ENCODE data around the gene FOXP1. TPM values are rescaled to one million over a fixed set of nuclear protein-coding genes. Genes with fewer than 3 reads are reported as not detected.

The FOXP1 gene
- total and polyA plus RNA-seq, 9 of the 15 experiments (the other 6 are each of a cell fraction or from before 2014, with no cell fraction given) = 7.7 to 34.5 (median 13.7) TPM

GRCh38 chr3:71444028-71444860 is 139.3 kb downstream of the FOXP1 start:
- WGBS (ENCODE audit: insufficient coverage, low coverage, missing lambda C conversion rate) = 55% methylated on average over 14 of the region's 17 CpGs
- FAIRE-seq = no peak
- peak; percentile 46; the same call in 1 of the 2 replicates for TF ChIP-seq GABPA (tag; conservative IDR thresholded peaks at IDR 0.05; ENCODE audit: low read depth)
- no peak for TF ChIP-seq AFF4 (CRISPR knock-in tag; IDR thresholded peaks at IDR 0.05)
- no peak for TF ChIP-seq SIRT6 (IDR thresholded peaks at IDR 0.05; ENCODE audit: low read depth, low read length)
- peak; percentile 23; the same call in 1 of the 2 replicates for TF ChIP-seq ZBTB17 (CRISPR knock-in tag; IDR thresholded peaks at IDR 0.05)
- TF ChIP-seq SIN3B (IDR thresholded peaks at IDR 0.05; ENCODE audit: low read depth) = no peak
- no peak for TF ChIP-seq VEZF1 (CRISPR knock-in tag; IDR thresholded peaks at IDR 0.05)
- TF ChIP-seq ZKSCAN1 (IDR thresholded peaks at IDR 0.05; ENCODE audit: low read depth, low read length) = no peak
- TF ChIP-seq PHTF2 (CRISPR knock-in tag; IDR thresholded peaks at IDR 0.05) = no peak
- no peak for TF ChIP-seq TCF7 (IDR thresholded peaks at IDR 0.05; ENCODE audit: borderline replicate concordance)
- no peak for TF ChIP-seq XRCC4 (IDR thresholded peaks at IDR 0.05; ENCODE audit: extremely low read depth, insufficient read depth, insufficient read length)
- TF ChIP-seq PPARD (CRISPR knock-in tag; IDR thresholded peaks at IDR 0.05) = no peak
- no peak for TF ChIP-seq ZNF3 (CRISPR knock-in tag; IDR thresholded peaks at IDR 0.05)
- TF ChIP-seq GATA2 (CRISPR knock-in tag; IDR thresholded peaks at IDR 0.05) = peak; percentile 25; the same call in 1 of the 2 replicates
- TF ChIP-seq SUPT5H (IDR thresholded peaks at IDR 0.05) = no peak
- no peak for TF ChIP-seq ZNF165 (CRISPR knock-in tag; IDR thresholded peaks at IDR 0.05; ENCODE audit: borderline replicate concordance)
- no peak for TF ChIP-seq ZNF644 (tag; IDR thresholded peaks at IDR 0.05; ENCODE audit: low read depth)

More at GRCh38 chr3:71444028-71444860, 139.3 kb downstream of the FOXP1 start:
- POLR2A ChIA-PET = interaction anchor here (0.7 kb wide), 1 partner anchor 228 kb away, joined by 3 read pairs; no protein-coding TSS in a partner anchor
- Histone ChIP-seq H3K4me2 (ENCODE audit: insufficient read depth, low read length) (no peak overlapping the region), H2AFZ (ENCODE audit: low read depth, low read length) (peak overlapping the region; percentile 1; the same call in 1 of the 2 replicates), H3K4me3 (no peak overlapping the region), H4K20me1 (replicated peaks; ENCODE audit: control insufficient read depth, insufficient read depth, low read length) (no peaks in the 10 kb centered on the region), H3K4me1 (replicated peaks in 1 of 2; ENCODE audit: control insufficient read depth in 2 of 2, insufficient read depth in 2 of 2, low read length in 2 of 2) (peaks cover 0 to 8% of the 10 kb centered on the region in 2 experiments; a peak in 4 of 5 replicates), H3K27me3 (ENCODE audit: control insufficient read depth in 2 of 2, insufficient read depth in 2 of 2, low read length in 2 of 2) (no peaks in the 10 kb centered on the region), H3K79me2 (ENCODE audit: control insufficient read depth, insufficient read depth, low read length) (no peaks in the 10 kb centered on the region), H3K9ac (ENCODE audit: insufficient read depth in 1 of 2, low read depth in 2 of 2, low read length in 2 of 2) (no peak overlapping the region), H3K9me1 (ENCODE audit: control insufficient read depth, insufficient read depth, low read length) (no peaks in the 10 kb centered on the region), H3K27ac (ENCODE audit: extremely low read depth, low read depth, low read length) (no peak overlapping the region), H3K36me3 (ENCODE audit: control insufficient read depth, insufficient read depth, low read length) (no peaks in the 10 kb centered on the region), H3K9me3 (replicated peaks; ENCODE audit: control insufficient read depth, insufficient read depth, low read depth, low read length) (no peaks in the 10 kb centered on the region)
- in situ Hi-C loops (cut with MboI) = no loop called here
- ATAC-seq = peak; percentile 50; the same call in 2 of the 3 replicates
- CTCF ChIA-PET (ENCODE audit: low intra/inter-chr PET ratio) = no interaction called here
- BruUV-seq (replicated peaks) = no TSS peak
- intact Hi-C loops (cut with micrococcal nuclease) = no loop called here
- peak in 2 of 4 experiments; percentile 13 to 17 for DNase-seq (ENCODE audit: extremely low read depth in 1 of 4, low spot score in 3 of 4)
